ENCODE measurements around the gene ZNF343.

Gene ZNF343

DNA sequence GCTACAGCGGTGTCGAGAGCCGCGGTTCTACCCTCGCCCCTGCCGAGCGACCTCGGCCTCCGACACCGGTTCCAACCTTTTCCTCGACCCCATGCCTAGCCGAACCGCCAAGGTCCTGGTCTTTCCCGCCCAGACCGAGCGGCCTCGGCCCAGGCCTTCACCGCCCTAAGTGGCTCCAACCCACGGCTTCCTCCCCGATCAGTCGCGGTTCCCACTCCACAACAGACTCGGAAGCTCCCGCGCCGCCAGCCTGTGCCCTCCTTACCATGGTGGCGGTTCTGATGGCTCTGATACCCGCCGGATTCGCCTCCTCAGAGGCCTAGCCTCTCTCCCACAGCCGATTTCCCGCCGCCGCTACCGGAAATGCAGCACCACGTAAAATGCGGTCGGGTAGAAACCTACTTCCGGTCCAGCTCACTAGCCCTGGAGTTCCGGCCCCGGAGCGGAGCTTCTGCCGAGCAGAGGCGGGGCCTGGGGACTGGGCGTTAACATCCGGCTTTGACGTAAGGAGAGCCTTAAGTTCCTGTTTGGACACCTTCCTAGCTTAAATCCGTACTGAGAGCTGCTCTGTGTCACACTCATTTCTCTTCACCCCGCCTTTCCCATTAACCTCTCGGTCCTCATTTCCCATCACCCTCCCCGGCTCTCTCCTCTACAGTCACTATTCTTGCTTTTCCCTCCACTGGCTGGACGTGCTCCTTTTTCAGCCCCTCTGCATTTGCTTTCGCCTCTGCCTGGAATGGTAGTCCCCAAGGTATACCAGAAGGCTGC, 38.1 kb downstream of the ZNF343 start, which contains the start of gene SNRPB:
TSS of gene SNRPB (minus strand) at position 367 of the 771 bp plus-strand sequence. CDS start at position 268, 99 bp downstream.
- peak; percentile 85 for DNase-seq

DNA sequence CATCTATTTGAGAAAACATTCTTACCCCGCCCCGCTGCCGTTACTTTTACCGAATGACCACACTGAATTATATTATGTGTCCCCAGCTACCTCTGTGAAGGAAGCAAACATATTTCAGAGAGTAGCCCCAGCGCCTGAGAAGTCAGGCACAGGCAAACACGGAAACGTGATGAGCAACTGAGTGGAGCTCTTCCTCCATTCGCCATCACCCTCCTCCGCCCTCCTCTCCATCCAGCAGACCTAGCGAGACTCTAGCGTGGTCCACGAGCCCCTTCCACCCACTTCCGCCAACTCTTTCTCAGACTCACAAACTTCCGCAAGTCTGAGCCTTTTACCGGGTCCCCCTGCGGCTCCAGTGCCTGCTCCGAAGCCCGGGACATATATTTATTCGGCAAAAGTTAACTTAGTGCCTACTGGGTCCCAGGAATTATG, 38.7 kb downstream of the ZNF343 start:
- DNase-seq, result peak; percentile 3

DNA sequence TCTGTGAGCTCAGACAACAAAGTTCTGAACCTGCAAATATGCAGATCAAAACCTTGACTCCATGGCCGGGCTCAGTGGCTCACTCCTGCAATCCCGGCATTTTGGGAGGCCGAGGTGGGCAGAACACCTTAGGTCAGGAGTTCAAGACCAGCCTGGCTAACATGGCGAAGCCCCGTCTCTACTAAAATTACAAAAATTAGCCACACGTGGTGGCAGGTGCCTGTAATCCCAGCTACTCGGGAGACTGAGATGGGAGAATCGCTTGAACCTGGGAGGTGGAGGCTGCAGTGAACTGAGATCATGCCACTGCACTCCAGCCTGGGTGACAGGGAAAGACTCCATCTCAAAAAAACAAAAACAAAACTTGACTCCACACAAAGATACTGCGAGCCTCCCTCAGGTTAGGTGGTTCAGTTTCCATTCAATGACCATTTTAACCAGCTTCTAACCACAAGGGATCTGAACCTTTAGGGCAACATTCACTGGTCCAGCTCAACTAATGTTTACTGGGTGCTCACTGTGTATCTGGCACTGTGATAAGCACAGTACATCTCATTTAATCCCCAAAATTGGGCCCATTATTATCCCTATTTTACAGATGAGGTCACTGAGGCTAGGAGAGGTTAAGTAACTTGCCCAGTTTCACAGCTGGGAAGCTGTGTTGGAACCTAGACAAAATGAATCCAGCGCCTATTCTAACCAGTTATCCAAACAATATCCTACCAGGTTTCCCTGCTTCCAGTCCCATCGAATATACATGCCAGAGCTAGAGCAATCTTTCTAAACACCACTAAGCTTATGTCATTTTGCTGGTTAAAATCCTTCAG, 39.9 kb downstream of the ZNF343 start:
- no peak for DNase-seq

DNA sequence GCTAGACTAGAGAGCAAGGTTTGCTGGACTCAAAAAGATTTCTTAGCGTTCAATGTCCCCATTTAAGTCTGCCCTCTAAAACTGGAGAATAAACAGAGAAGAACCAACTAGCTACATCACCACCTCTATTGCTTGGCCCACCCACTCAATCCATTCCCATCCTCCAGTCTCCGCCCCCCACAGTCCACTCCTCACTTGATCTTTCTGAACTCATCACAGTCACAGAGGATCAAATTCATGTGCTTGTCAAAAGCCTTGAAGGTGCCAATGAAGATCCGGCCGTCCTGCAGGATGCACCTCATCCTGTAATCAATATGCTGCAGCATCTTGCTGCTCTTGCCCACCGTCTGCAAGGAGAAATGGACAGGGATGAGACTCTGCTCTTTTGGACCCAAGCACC, 41.3 kb downstream of the ZNF343 start:
- DNase-seq, result no peak

GRCh38 chr20:2465100-2465499, 43.6 kb downstream of the ZNF343 start:
- DNase-seq, result no peak

DNA sequence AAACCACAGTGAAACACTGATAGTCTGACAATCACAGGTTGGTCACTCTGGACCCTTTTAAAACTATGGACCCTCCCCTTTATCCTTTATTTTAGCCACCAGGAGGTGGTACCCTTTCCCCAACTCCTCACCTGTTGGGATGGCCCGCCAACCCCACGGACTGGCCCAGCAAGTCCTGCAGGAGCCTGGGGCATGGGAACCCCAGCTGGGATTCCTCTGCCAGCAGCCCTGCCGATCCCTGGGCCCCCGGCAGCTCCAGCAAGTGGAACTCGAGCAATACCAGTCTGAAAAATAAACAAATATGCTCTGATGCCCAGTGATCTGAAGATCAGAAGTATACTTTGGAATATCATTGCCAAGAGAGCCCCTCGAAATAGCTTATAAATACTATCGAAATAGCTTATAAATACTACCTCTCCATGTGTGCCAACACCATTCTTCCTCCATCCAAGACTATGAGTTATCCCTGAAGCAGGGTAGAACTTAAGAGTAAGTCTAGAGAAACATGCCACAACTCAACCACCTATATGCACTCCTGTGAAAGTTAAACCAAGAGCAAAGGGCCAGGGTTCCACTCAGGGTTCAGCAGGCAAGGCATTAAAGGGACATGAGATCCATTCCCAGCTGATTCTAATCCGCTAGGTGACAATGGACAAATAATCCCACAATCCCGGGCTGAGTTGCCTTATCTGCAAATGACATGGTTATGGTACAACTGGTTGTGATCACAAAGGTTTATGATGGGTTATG, 44.9 kb downstream of the ZNF343 start:
- DNase-seq, result no peak

- no peak for DNase-seq
Measured at GRCh38 chr20:2462484-2462883, 46.2 kb downstream of the ZNF343 start.

DNA sequence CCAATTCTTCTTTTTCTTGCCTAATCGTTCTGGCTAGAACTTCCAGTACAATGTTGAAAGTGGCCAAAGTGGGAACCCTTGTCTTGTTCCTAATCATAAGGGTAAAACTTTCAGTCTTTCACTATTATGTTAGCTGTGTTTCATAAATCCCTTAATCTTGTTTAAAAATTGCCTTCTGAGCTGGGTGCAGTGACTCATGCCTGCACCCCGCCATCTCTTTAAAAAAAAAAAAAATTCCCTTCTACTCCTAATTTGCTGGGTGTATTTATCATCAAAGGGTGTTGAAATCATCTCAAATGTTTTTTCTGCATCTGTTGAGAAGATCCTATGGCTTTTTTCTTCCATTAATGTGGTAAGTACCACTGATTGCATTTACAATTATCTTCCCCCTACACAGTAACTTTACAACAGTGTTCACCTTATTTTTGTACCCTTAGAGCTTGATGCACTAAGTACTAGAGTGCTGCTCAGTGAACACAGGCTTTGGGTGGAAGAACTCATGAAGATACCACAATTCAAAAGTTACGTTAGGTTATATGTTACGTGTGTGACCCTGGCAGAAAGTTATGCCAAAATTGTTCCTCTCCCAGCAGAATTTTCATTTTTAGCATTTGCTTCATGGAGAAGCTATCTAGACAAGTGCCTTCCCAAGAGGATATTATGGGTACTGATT, 47.8 kb downstream of the ZNF343 start:
- no peak for DNase-seq

- no peak for DNase-seq
Measured at GRCh38 chr20:2459981-2460751, 48.5 kb downstream of the ZNF343 start.

GRCh38 chr20:2458919-2459499, 49.7 kb downstream of the ZNF343 start:
- no peak for DNase-seq

GRCh38 chr20:2455771-2456497, 52.8 kb downstream of the ZNF343 start:
- DNase-seq, result no peak

GRCh38 chr20:2453792-2454191, 54.9 kb downstream of the ZNF343 start:
- no peak for DNase-seq

DNA sequence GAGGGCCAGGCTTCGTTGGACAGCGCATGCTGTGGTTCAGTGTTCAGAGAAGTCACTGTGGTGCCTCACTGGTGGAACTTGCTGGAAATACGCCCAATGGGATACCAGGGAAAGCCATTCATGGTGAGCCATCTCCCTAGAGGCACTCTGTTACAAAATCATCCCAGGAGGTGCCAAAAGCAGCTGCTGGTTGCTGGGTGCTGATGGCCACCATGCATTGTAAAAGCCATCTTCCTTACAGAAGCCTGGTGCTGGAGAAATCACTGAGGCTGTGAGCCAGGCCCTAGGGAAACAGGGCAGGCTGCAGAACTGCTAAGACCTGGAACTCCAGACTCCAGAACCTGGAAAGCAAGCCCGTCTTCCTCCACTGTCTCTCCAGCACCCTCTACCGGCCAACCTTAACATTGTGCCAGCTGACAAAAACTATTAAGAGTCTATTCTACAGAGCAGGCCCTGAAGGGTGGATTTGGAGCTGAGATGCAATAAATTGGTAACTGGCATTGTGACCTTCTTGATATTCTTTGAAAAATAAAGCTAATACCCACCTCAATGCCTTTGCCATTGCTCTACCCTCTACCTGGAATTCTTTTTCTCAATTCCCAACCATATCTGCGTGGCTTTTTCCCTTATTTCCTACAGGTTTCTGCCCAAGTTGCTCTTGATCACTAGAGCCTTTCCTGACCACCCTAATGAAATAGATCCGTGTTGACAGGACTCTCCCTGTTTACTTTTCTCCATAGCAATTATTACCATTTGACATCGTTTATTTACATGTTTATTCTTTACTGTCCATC, 56.6 kb downstream of the ZNF343 start:
- peak; percentile 24 for DNase-seq

- DNase-seq, result no peak
Measured at GRCh38 chr20:2451422-2451821, 57.3 kb downstream of the ZNF343 start.

GRCh38 chr20:2449386-2449785, 59.3 kb downstream of the ZNF343 start:
- no peak for DNase-seq

GRCh38 chr20:2446845-2447244, 61.9 kb downstream of the ZNF343 start:
- DNase-seq, result no peak

Measured in NCI-H226 (cell line).